GM12892 (cell line): Measurements from ENCODE around the gene XIRP1.

Experiments used
- DNase-seq: peaks from one replicate; pipeline ENCODE4 v3.0.0; 2011; ENCODE audit not compliant: insufficient read length
- FAIRE-seq: peaks from 2 replicates; lab custom pipeline; 2011; peaks lifted over from hg19 to GRCh38; lab: Jason Lieb, UNC
- POLR2A ChIP-seq: IDR thresholded peaks from 2 replicates; pipeline ENCODE4 v1.6.1; 2011; ENCODE audit warnings: low read depth, low read length, control low read depth
- POLR2AphosphoS5 ChIP-seq: IDR thresholded peaks from 2 replicates; pipeline ENCODE4 v1.6.1; 2011; ENCODE audit warnings: low read depth, low read length, control low read depth
- TAF1 ChIP-seq: IDR thresholded peaks from 2 replicates; pipeline ENCODE4 v1.6.1; 2011; ENCODE audit warnings: low read depth, mild to moderate bottlenecking, control low read depth, low read length, borderline replicate concordance

XIRP1 gene

DNA sequence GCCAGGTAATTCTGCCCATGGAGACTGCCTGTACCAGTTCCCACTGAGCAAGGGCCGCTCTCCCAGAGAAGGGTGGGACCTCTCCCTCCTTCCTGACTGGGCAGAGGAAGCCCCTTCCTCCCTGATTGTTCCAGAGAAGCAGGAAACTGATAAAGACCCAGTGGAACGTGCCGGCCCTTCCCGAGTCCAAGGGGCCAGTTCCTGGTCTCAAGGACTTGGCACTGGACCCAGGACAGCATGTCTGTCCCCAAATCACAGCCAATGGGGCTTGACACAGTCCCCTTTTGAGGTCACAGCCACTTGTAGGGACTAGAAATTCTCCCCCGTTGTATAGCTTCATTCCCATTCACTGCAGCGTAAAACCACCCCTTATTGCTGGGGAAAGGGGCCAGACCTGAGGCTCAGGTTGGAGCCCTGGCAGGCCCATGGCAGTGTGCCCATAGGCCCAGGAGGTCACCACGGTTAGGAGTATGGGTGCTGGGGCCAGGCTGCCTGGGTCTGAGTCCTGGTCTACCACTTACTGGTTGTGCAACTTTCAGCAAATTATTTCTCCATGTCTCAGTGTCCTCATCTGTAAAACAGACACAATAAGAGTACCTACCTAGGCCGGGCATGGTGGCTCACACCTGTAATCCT is 57.1 kb downstream of the XIRP1 start:
- DNase-seq (no peak), FAIRE-seq (no peak)
- TF ChIP-seq POLR2A (no peak), TAF1 (no peak), POLR2AphosphoS5 (no peak)

GRCh38 chr3:39134305-39134704 is 58.1 kb downstream of the XIRP1 start:
- FAIRE-seq (no peak), DNase-seq (no peak)
- TF ChIP-seq POLR2AphosphoS5 (no peak), TAF1 (no peak), POLR2A (no peak)

GRCh38 chr3:39133822-39134221 is 58.6 kb downstream of the XIRP1 start:
- FAIRE-seq = no peak
- no peak for TF ChIP-seq TAF1
- no peak for TF ChIP-seq POLR2AphosphoS5
- TF ChIP-seq POLR2A = no peak
- DNase-seq = no peak
